HepG2 (cell line): ENCODE data around the gene TEKT2. TPM values are rescaled to one million over a fixed set of nuclear protein-coding genes. Genes with fewer than 3 reads are reported as not detected.

Source experiments
- CSRNP1 ChIP-seq: sonication (generic); formaldehyde crosslinking; IDR thresholded peaks from 2 replicates; pipeline ENCODE4 v1.8.1; 2023; ENCODE audit warnings: mild to moderate bottlenecking, missing genetic modification reagents
- DNMT1 ChIP-seq: sonication (generic); formaldehyde crosslinking; IDR thresholded peaks from 2 replicates; pipeline ENCODE4 v1.5.1; 2020; ENCODE audit warnings: mild to moderate bottlenecking, missing genetic modification reagents
- GATA4 ChIP-seq: sonication (generic); IDR thresholded peaks from 2 replicates; pipeline ENCODE4 v1.6.1; 2016; ENCODE audit warnings: antibody characterized with exemption, low read depth, borderline replicate concordance
- HNF1A ChIP-seq, 2 experiments: sonication (generic) in 1 of 2; formaldehyde crosslinking in 1 of 2; IDR thresholded peaks; 2 replicates each; pipeline versions ENCODE4 v1.4.0 to v1.6.1; 2016 to 2020; ENCODE audit warnings: borderline replicate concordance in 1 of 2, low read depth in 1 of 2, mild to moderate bottlenecking in 1 of 2, missing genetic modification reagents in 1 of 2
- MZF1 ChIP-seq: sonication (generic); formaldehyde crosslinking; IDR thresholded peaks from 2 replicates; pipeline ENCODE4 v1.8.1; 2023; ENCODE audit warnings: mild to moderate bottlenecking, missing genetic modification reagents, borderline replicate concordance
- TIGD3 ChIP-seq: sonication (generic); formaldehyde crosslinking; IDR thresholded peaks from 2 replicates; pipeline ENCODE4 v1.5.1; 2020; ENCODE audit warnings: mild to moderate bottlenecking, missing genetic modification reagents, borderline replicate concordance
- TOPORS ChIP-seq: sonication (generic); formaldehyde crosslinking; IDR thresholded peaks from 2 replicates; pipeline ENCODE4 v1.8.0; 2023; ENCODE audit warnings: mild to moderate bottlenecking, missing genetic modification reagents
- ZNF256 ChIP-seq: sonication (generic); formaldehyde crosslinking; conservative IDR thresholded peaks from 2 replicates; pipeline ENCODE4 v1.4.0; 2020; ENCODE audit warnings: missing genetic modification reagents
- ZNF276 ChIP-seq: sonication (generic); formaldehyde crosslinking; IDR thresholded peaks from 2 replicates; pipeline ENCODE4 v1.4.0; 2020; ENCODE audit warnings: mild to moderate bottlenecking, low read depth, missing genetic modification reagents
- ZNF773 ChIP-seq: sonication (generic); formaldehyde crosslinking; IDR thresholded peaks from 2 replicates; pipeline ENCODE4 v1.4.0; 2020; ENCODE audit warnings: missing genetic modification reagents, borderline replicate concordance
- polyA plus RNA-seq, 8 experiments: library from polyadenylated mRNA; depleted of rRNA in 3 of 8; stranded (reverse) in 7 of 8; unstranded in 1 of 8; fragments of >200 nt; fragmentation: Illumina TruSeq in 4 of 8; extraction: Trizol in 4 of 8; gene quantifications; 2 replicates each; pipeline versions ENCODE4 v1.2.1 to v1.2.3, GENCODE V29; 2011 to 2016; ENCODE audit warnings: low read depth in 4 of 8, missing spikeins in 1 of 8, mixed read lengths in 1 of 8; ENCODE audit not compliant: insufficient read depth in 1 of 8
- total RNA-seq, 5 experiments: library from RNA; depleted of rRNA; stranded (reverse); fragments of >200 nt; fragmentation: Illumina TruSeq; extraction: Trizol; gene quantifications; 2 replicates each; pipeline ENCODE4 v1.2.3, GENCODE V29; 2016; ENCODE audit warnings: low read depth in 1 of 5

The TEKT2 gene
- total and polyA plus RNA-seq, 2 of the 13 experiments (the other 11 are each of a cell fraction or from before 2014, with no cell fraction given) = 0.31 to 0.38 TPM

GRCh38 chr1:36067871-36068270 lies 16.0 kb upstream of the TEKT2 start (continued):
- no peak for TF ChIP-seq HNF1A (IDR thresholded peaks at IDR 0.05; ENCODE audit: low read depth)
- no peak for TF ChIP-seq HNF1A (CRISPR knock-in tag; IDR thresholded peaks at IDR 0.05; ENCODE audit: borderline replicate concordance)
- TF ChIP-seq CSRNP1 (CRISPR knock-in tag) = no peak
- TF ChIP-seq GATA4 = no peak
- no peak for TF ChIP-seq ZNF256 (CRISPR knock-in tag)
- no peak for TF ChIP-seq ZNF773
- no peak for TF ChIP-seq TOPORS (CRISPR knock-in tag)
- TF ChIP-seq MZF1 (CRISPR knock-in tag) = no peak
- no peak for TF ChIP-seq ZNF276 (CRISPR knock-in tag)
- TF ChIP-seq TIGD3 (CRISPR knock-in tag) = no peak
- no peak for TF ChIP-seq DNMT1 (CRISPR knock-in tag)
